T-helper 2 cell treated with Interferon-gamma antibody and Interleukin-4, amounts not matched to agents 5 μg/mL and 100 μg/mL, for 36 hours (primary cell): ENCODE data around the gene ALDH1A3.

ENCODE experiments used
- DNase-seq: peaks from one replicate; pipeline ENCODE4 v3.0.0; 2021; ENCODE audit warnings: low spot score
- H3K27ac Mint-ChIP-seq: one replicate; pipeline ENCODE4 v1.8.0; 2021; ENCODE audit warnings: mild to moderate bottlenecking, mixed read lengths
- H3K27me3 Mint-ChIP-seq: one replicate; pipeline ENCODE4 v1.8.0; 2021; ENCODE audit warnings: low read depth, mixed read lengths
- H3K36me3 Mint-ChIP-seq: one replicate; pipeline ENCODE4 v1.8.0; 2021; ENCODE audit warnings: low read depth, mixed read lengths
- H3K4me1 Mint-ChIP-seq: one replicate; pipeline ENCODE4 v1.8.0; 2021; ENCODE audit warnings: low read depth, mixed read lengths
- H3K4me3 Mint-ChIP-seq: one replicate; pipeline ENCODE4 v1.8.0; 2022; ENCODE audit warnings: mild to moderate bottlenecking, moderate library complexity, mixed read lengths
- H3K9me3 Mint-ChIP-seq: one replicate; pipeline ENCODE4 v1.8.0; 2021; ENCODE audit warnings: mixed read lengths

Gene ALDH1A3

DNA sequence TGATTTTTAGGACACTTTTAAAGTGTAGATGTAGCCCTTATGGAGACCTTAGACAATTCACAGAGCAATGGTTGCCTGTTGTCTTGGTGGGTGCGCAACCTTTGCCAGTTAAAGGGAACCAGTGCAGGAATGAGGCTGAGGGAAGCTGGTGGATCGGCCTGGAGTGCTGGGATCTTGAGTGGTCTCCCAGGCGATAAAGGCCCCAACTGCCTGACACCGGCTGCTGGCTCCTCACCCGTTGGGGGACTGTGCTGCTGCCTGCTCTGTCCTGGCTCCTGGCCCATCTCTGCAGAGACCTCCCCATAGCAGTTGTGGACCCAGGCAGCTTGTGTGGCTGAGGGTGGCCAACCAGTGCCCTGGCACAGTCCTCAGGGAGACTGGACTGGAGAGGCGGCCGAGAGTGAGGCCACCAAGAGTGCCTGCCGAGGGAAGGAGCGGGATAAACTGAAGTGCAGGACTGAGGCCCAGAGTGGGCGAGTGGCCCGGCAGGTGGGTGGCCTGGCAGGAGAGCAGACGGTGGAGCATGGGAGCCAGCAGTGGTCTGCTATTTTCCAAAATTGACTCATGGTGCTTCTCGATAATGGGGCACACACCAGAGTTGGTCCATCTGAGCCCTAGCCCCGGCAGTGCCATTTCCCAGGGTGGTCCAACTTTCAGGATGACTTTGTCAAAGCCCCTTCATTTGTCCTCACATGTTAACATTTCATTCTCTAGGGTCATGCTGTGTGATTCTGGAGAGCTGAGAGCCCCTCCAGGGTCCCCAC is 2.1 kb downstream of the ALDH1A3 start:
- H3K27ac Mint-ChIP-seq: no peak overlapping the region
- no peaks in the 10 kb centered on the region for H3K9me3 Mint-ChIP-seq
- no peaks in the 10 kb centered on the region for H3K4me1 Mint-ChIP-seq
- H3K4me3 Mint-ChIP-seq: no peak overlapping the region
- no peaks in the 10 kb centered on the region for H3K36me3 Mint-ChIP-seq
- peaks cover 69% of the 10 kb centered on the region for H3K27me3 Mint-ChIP-seq
- DNase-seq: no peak

DNA sequence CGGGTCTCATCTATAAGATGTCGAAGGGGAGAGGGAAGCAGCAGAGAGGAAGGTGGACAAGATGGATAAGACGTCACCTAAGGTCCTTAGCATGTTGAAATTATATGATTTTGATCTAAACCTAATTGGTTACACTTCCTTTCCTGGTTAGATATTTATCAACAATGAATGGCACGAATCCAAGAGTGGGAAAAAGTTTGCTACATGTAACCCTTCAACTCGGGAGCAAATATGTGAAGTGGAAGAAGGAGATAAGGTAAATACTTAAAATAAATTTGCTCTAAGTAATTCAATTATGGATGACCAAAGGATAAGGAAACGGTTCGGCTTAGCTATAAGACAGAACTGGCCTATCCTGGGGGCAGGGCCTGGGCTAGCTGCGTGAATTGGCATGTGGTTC is 5.5 kb downstream of the ALDH1A3 start:
- DNase-seq: no peak
- H3K4me1 Mint-ChIP-seq: no peaks in the 10 kb centered on the region

DNA sequence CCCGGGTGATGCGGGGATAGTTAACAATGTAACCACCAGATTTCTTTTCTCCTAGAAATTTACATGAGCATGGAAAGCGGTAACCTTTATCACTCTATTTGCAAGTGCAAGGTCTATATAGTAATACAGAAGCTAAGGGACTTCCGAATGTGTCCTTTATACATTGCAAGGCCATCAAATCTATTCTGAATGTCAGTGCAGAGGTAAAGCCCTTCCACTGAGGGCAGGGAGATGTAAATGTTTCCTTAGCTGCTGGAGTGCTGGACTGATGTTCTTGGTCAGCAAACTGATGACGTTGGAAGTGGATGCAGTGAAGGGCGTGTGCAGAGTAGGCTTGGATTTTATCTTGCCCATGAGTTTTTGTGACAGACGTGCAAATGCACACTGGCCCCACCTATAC is 6.2 kb downstream of the ALDH1A3 start:
- Mint-ChIP-seq H3K27me3 (peaks cover 70% of the 10 kb centered on the region), H3K4me3 (no peak overlapping the region), H3K4me1 (no peaks in the 10 kb centered on the region), H3K36me3 (no peaks in the 10 kb centered on the region), H3K9me3 (no peaks in the 10 kb centered on the region), H3K27ac (no peak overlapping the region)
- no peak for DNase-seq

More for the DNA sequence above, 5.5 kb downstream of the ALDH1A3 start:
- Mint-ChIP-seq H3K36me3 (no peaks in the 10 kb centered on the region), H3K27ac (no peak overlapping the region), H3K9me3 (no peaks in the 10 kb centered on the region), H3K4me3 (no peak overlapping the region), H3K27me3 (peaks cover 71% of the 10 kb centered on the region)

DNA sequence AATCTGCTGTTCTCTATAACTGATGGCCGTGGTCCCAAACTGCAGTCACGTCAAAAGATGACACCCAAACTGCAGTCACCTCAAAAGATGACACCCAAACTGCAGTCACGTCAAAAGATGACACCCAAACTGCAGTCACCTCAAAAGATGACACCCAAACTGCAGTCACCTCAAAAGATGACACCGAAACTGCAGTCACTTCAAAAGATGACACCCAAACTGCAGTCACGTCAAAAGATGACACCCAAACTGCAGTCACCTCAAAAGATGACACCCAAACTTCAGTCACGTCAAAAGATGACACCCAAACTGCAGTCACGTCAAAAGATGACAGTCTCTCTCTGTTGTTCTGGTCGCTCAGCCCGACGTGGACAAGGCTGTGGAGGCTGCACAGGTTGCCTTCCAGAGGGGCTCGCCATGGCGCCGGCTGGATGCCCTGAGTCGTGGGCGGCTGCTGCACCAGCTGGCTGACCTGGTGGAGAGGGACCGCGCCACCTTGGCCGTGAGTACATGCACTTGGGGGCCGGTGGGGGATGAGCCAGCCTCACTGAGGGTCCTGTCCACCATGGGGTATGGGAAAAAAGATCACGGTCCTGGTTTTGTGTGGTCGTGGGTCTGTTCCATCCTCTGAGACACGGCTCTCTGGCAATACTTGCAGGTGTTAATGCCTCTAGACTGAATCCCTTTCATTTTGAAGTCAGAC is 7.7 kb downstream of the ALDH1A3 start:
- peaks cover 64% of the 10 kb centered on the region for H3K27me3 Mint-ChIP-seq
- no peak for DNase-seq
- H3K36me3 Mint-ChIP-seq: no peaks in the 10 kb centered on the region
- H3K4me3 Mint-ChIP-seq: no peak overlapping the region
- H3K27ac Mint-ChIP-seq: no peak overlapping the region
- H3K4me1 Mint-ChIP-seq: no peaks in the 10 kb centered on the region
- no peaks in the 10 kb centered on the region for H3K9me3 Mint-ChIP-seq

DNA sequence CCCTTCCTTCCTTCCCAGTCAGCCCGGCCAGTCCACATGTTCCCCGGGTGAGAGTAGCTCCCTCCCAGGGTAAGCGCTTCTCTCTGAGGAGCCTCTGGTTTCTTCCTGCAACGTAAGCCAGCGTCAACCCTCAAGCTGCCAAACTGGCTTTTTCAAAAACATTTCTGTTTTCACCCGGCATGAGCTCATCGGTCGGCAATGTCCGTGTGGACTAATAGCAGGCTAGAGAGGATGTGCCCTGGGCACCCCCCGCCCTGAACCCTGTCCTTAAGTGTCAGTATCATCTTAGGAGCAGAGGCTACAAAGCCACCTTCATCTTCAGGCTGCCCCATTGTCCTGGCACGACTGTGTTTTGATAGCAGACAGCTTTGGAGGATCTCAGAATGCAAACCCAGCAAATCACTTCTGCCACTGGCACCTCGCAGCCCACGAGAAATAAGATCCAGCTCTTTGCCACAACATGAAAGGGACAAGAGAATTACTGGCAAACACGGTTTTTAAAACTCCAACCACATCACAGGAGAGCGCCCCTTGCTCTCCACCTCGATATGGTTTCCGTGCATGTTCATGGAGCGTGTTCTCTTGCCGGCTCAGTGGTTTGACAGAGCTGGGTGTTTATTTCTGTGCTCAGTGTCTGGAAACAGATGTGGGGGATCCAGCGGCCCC is 9.9 kb downstream of the ALDH1A3 start:
- H3K27me3 Mint-ChIP-seq: peaks cover 56% of the 10 kb centered on the region

DNA sequence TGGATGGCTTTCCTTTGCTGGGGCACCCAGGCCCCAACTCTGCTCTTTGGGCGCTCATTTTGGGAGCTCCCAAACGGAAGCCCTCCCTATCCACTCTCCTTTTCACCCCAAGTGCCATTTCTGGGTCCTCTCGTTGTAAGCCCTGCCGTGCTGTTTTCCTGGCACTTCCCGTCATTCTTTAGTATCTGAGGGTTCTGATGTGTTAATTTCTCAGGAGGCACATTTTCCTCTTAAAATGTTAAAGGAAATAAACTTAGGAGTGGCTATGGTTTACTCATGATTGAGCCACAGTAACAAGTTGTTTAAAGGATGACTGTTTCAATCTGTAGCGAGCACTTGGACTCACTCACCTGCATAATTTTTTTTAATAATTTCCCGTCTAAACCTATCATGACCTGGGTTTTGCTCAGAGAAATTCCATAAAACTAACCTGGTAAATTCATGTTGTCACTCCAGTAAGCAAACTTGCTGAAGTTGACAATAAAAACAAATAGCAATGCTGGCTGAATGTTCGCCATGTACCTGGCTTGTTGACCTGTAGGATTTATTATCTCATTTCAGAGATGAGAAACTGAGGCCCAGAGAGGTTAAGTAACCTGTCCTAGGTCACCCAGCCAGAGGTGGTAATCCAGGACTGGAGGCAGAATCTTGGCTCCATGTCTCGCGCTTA is 10.6 kb downstream of the ALDH1A3 start:
- no peak overlapping the region for H3K27ac Mint-ChIP-seq

More for the DNA sequence above, 9.9 kb downstream of the ALDH1A3 start:
- Mint-ChIP-seq H3K36me3 (no peaks in the 10 kb centered on the region), H3K27ac (no peak overlapping the region), H3K9me3 (no peaks in the 10 kb centered on the region), H3K4me3 (no peak overlapping the region), H3K4me1 (no peaks in the 10 kb centered on the region)
- no peak for DNase-seq

DNA sequence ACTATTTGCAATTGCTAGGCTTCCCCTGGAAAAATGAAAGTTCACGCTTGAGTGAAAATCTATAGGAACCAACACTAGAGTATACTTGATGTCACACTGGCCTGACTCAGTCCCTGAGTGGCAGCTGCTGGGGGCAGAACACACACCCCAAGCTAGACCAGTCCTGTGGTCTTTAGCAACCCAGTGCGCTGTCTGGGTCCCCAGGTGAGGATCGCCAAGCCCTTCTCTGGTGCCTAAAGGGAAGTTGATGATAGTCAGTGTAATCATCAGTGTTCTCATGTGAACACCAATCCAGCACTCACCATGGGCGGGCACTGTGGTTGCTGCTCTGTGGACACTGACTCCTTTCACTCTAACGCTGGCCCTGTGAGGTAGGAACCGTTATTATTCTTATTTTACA is 11.2 kb downstream of the ALDH1A3 start:
- no peak for DNase-seq
- Mint-ChIP-seq H3K27me3 (peaks cover 49% of the 10 kb centered on the region), H3K4me3 (no peak overlapping the region), H3K9me3 (no peaks in the 10 kb centered on the region), H3K27ac (no peak overlapping the region), H3K4me1 (no peaks in the 10 kb centered on the region), H3K36me3 (no peaks in the 10 kb centered on the region)

More for the DNA sequence above, 10.6 kb downstream of the ALDH1A3 start:
- no peak for DNase-seq
- no peaks in the 10 kb centered on the region for H3K9me3 Mint-ChIP-seq
- peaks cover 51% of the 10 kb centered on the region for H3K27me3 Mint-ChIP-seq
- H3K4me3 Mint-ChIP-seq: no peak overlapping the region
- H3K36me3 Mint-ChIP-seq: no peaks in the 10 kb centered on the region
- H3K4me1 Mint-ChIP-seq: no peaks in the 10 kb centered on the region

DNA sequence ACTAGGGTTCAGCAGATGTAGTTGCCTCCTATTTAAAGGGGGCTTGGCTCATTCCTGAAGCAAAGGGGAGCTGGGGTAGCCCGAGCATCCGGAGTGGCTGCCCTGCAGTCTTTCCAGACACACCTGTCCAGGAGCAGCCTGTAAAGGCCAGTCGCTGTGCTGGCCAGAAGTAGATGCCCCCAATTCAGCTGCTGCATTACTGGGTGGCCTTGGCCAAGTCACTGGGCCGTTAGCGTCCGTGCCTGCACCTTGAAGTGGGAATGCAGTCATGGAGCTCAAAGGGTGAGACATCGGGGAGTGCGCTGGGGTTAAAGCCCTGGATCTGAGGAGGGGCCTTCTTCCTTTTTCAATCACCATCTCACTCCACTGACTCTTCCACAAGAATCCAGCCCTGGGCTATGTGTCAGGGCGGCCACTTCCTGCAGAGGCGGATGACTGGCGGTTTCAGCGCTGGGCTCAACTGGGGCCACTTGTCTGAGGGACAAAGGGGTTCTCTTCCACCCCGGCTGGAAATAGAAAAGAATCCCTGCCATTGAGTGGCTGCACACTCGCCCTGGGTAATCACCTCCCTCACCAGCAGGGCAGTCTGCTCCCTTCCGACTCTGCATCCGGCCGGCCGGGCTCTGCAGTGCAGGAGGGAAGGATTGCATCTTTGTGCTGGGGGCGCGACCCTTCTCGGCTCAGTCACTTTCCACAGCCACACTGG is 11.8 kb downstream of the ALDH1A3 start:
- Mint-ChIP-seq H3K4me1 (no peaks in the 10 kb centered on the region), H3K27me3 (peaks cover 49% of the 10 kb centered on the region), H3K4me3 (no peak overlapping the region), H3K9me3 (no peaks in the 10 kb centered on the region), H3K36me3 (no peaks in the 10 kb centered on the region), H3K27ac (no peak overlapping the region)
- DNase-seq: no peak

DNA sequence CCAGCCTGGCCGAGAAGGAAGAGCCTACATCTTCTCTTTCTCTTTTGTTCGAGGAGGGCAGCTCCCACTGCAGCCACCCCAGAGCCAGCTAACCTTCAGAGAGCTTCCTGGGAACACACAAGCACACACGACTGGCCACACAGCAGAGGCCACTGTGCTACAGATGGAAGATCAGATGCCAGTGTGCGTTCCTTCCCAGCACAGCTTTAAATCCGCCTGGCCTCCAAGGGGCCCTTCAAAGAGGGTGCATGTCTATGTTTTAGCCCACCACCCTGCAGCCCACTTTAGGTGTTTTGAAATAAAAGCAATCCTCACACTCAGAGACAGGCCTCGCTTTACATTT is 12.4 kb downstream of the ALDH1A3 start:
- Mint-ChIP-seq H3K36me3 (no peaks in the 10 kb centered on the region), H3K4me3 (no peak overlapping the region), H3K27ac (no peak overlapping the region), H3K27me3 (peaks cover 49% of the 10 kb centered on the region), H3K9me3 (no peaks in the 10 kb centered on the region), H3K4me1 (no peaks in the 10 kb centered on the region)
- no peak for DNase-seq

DNA sequence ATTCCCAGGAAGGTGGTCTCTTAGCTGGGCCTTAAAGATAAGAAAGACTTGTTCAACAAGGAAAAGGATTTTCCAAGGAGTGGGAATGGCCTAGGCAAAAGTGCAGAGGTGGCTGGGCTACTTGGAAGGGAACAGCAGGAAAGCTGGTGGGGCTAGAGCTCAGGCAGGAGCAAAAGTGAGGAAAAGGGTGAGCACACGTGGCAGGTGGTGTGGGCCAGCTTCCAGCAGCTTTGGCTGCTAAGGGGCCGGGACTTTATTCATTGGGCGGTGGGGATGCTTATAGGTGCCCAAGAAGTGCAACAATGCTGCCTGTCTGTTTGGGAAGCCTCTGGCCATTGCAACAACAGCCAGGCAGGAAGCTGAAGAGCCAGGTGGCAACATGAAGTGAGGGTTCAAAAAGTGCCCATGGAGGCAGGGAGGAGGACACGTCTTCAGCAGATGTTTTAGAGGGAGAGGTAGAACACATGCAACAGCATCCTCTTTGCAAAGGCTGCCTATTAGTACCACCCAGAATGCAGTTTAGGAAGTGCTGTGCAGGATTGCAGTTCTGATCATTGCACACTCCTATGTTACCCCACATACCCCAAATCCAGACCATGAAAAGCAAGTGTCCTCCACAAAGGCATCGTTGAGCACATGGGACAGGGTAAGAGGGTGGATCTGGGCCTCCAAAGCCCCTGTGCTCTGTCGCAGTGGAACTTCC is 13.8 kb downstream of the ALDH1A3 start:
- no peak for DNase-seq
- Mint-ChIP-seq H3K36me3 (no peaks in the 10 kb centered on the region), H3K4me3 (no peak overlapping the region), H3K27ac (no peak overlapping the region), H3K9me3 (no peaks in the 10 kb centered on the region), H3K4me1 (no peaks in the 10 kb centered on the region), H3K27me3 (peaks cover 44% of the 10 kb centered on the region)

DNA sequence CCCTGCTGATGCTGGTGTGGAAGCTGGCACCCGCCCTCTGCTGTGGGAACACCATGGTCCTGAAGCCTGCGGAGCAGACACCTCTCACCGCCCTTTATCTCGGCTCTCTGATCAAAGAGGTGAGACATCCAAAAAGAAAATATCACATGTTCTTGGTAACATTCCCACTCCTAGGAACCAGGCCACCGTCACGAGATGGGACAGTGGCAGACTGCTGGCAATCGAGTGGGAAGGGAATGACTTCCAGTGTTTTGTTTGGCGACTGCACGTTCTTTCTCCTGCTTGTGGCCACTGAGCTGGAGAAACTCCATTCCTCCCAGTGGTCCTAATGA is 14.3 kb downstream of the ALDH1A3 start:
- peaks cover 40% of the 10 kb centered on the region for H3K27me3 Mint-ChIP-seq
- DNase-seq: no peak

DNA sequence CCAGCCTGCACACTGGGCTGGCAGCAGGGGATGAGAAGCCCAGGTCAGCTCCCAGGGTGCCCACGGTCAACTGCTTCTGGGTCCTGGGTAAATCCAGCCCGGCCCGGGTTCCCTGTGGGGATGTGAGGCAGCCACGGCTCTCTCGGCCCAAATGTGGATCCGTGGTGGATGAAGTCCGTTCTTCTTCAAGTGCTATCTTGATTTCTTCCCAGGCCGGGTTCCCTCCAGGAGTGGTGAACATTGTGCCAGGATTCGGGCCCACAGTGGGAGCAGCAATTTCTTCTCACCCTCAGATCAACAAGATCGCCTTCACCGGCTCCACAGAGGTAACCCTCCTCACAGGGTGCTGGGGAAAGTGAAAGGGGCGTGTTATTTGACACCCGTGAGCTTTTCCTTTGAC is 16.1 kb downstream of the ALDH1A3 start:
- Mint-ChIP-seq H3K36me3 (no peaks in the 10 kb centered on the region), H3K4me3 (no peak overlapping the region), H3K27ac (no peak overlapping the region), H3K4me1 (no peaks in the 10 kb centered on the region), H3K27me3 (peaks cover 23% of the 10 kb centered on the region), H3K9me3 (no peaks in the 10 kb centered on the region)
- no peak for DNase-seq

More for the DNA sequence above, 14.3 kb downstream of the ALDH1A3 start:
- Mint-ChIP-seq H3K4me3 (no peak overlapping the region), H3K4me1 (no peaks in the 10 kb centered on the region), H3K27ac (no peak overlapping the region), H3K9me3 (no peaks in the 10 kb centered on the region), H3K36me3 (no peaks in the 10 kb centered on the region)
